PC-9 (cell line): ENCODE results near the gene CPE.

ENCODE experiments used
- CTCF ChIP-seq: fragments of 200-600 bp; sonication (generic); conservative IDR thresholded peaks from 2 replicates; pipeline ENCODE4 v1.6.1; 2017; ENCODE audit warnings: mixed run types, antibody characterized with exemption, mild to moderate bottlenecking, moderate library complexity
- EZH2 ChIP-seq: fragments of 200-600 bp; sonication (generic); IDR thresholded peaks from 2 replicates; pipeline ENCODE4 v1.8.0; 2017; ENCODE audit warnings: antibody characterized with exemption, low read depth

GRCh38 chr4:165478260-165478659, 99.5 kb downstream of the CPE start:
- TF ChIP-seq CTCF: no peak
- no peak for TF ChIP-seq EZH2
